Small intestine (tissue), 7 donors: Measurements from ENCODE around the gene CERKL. TPM values are rescaled to one million over a fixed set of nuclear protein-coding genes. Genes with fewer than 3 reads are reported as not detected.

Source experiments
- DNase-seq, 2 donors: peaks; one replicate each; pipeline versions ENCODE4 v3.0.0 to v3.0.0-alpha.2; 2013
- FAIRE-seq: peaks from 2 replicates; lab custom pipeline; 2012; peaks lifted over from hg19 to GRCh38; lab: Jason Lieb, UNC
- H3K27ac ChIP-seq, 3 donors: one replicate each; pipeline ENCODE4 v1.5.1; 2013; ENCODE audit warnings: low read length in 2 of 3, mild to moderate bottlenecking in 2 of 3, control low read depth in 1 of 3, inconsistent platforms in 1 of 3, low read depth in 1 of 3, moderate library complexity in 1 of 3
- H3K27me3 ChIP-seq, 3 donors: one replicate each; pipeline ENCODE4 v1.6.1; 2013; ENCODE audit warnings: low read length in 3 of 3, inconsistent platforms in 1 of 3; ENCODE audit not compliant: control insufficient read depth in 3 of 3, insufficient read depth in 3 of 3
- H3K36me3 ChIP-seq, 3 donors: one replicate each; pipeline ENCODE4 v1.6.1; 2013; ENCODE audit warnings: low read length in 3 of 3, inconsistent platforms in 1 of 3, low read depth in 1 of 3, mild to moderate bottlenecking in 1 of 3, moderate library complexity in 1 of 3; ENCODE audit not compliant: control insufficient read depth in 3 of 3, insufficient read depth in 2 of 3
- H3K4me1 ChIP-seq, 3 donors: one replicate each; pipeline ENCODE4 v1.6.1; 2013; ENCODE audit warnings: low read length in 2 of 3, inconsistent platforms in 1 of 3, low read depth in 1 of 3, mild to moderate bottlenecking in 1 of 3, moderate library complexity in 1 of 3; ENCODE audit not compliant: control insufficient read depth in 3 of 3, insufficient read depth in 2 of 3
- H3K4me3 ChIP-seq, 3 donors: one replicate each; pipeline ENCODE4 v1.5.1; 2013; ENCODE audit warnings: low read length in 3 of 3, control low read depth in 1 of 3, inconsistent platforms in 1 of 3, low read depth in 1 of 3, mild to moderate bottlenecking in 1 of 3, moderate library complexity in 1 of 3
- H3K9me3 ChIP-seq, 2 donors: one replicate each; pipeline ENCODE4 v1.6.1; 2013; ENCODE audit warnings: low read depth in 1 of 2, low read length in 1 of 2; ENCODE audit not compliant: control insufficient read depth in 2 of 2, insufficient read depth in 1 of 2
- WGBS, 3 donors: extraction: QIAGEN DNeasy Blood & Tissue Kit; methylation state at CpG; one replicate each; pipeline ENCODE4 v1.1.7; 2013; 5-methylcytosine and 5-hydroxymethylcytosine counted together
- polyA plus RNA-seq, 4 donors: library from polyadenylated mRNA; stranded (reverse) in 3 of 4; unstranded in 1 of 4; fragments of 200-250 nt in 3 of 4; fragments of 120-200 nt in 1 of 4; gene quantifications; one replicate each; pipeline versions ENCODE4 v1.2.1 to v1.2.3, GENCODE V29; 2013
- donor health status: healthy with polysubstance abuse.
- donor health status: control.
- donor health status: control.
- donor health status: Bipolar disorder and iron deficiency.
- donor health status: healthy.

The CERKL gene
- polyA plus RNA-seq, 4 donors: 1.1 to 7.9 (median 2.2) TPM; not detected in 1

DNA sequence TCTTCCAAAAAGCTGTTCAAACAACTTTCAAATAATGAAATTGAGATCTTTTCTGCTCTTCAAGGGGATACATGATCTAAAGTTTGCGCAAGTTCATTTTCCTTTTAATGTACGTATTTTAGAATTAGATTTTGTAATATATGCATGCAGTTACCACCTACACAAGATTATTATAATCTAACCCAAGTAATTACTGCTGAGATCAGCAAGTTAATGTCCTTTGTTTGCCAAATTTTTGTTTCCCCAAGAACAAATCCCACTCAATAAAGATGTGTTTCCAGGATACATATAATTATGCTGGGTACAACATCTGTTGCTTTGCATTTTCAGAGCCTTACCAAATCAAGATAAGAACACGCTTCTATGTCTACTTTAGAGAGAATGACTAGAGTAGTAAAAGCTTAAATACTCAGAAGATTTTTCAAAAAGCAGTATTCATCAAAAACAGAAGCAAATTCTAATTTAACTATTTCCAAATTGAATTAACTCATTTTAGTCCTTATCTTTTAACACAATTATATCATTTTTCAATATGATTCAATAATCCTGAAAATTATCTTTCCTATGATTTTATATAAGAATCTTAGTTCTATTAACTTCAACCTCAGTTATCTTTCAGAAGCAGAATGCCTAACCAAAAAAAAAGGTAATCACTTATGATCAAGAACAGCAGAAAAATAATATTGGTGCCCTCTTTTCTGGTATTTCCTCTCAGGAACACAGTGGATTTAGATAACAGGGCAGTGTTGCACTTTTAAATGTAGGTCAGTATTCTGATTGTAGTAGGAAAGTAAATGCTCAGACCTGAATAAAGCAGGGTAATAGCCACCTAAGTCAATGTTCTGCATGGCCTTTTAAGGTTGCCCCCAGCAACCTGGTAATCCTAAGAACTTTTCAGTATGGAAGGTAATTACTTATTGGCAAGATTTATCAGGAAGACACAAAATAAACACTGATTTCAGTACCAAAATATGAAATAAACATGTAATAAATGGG is 28.0 kb downstream of the CERKL start:
- FAIRE-seq: no peak
- H3K4me1 ChIP-seq: no peaks in the 10 kb centered on the region
- no peaks in the 10 kb centered on the region for H3K9me3 ChIP-seq
- no peak overlapping the region for H3K27ac ChIP-seq
- no peak overlapping the region for H3K4me3 ChIP-seq
- WGBS, 3 donors: 89 to 94% (median 91%) methylated on average over 3 of the region's 3 CpGs
- H3K36me3 ChIP-seq: no peaks in the 10 kb centered on the region
- DNase-seq: no peak
- no peaks in the 10 kb centered on the region for H3K27me3 ChIP-seq

DNA sequence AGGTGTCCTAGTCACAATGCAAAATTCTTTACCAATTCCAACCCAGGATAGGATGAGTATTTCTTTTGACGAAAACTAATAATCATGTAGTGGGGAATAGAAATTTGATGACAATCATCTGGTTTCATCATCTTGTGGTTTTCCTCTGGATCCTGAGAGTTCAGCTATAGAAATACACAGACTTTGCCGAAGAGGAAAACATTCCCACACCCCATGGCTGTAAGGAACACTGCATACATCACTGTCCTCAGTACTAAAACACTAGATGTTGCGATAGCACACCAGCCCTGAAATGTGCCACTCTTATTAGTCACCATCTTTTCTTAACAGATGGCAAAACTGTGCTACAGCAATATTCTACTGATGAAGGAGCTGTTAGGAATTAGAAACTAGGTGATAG is 29.4 kb downstream of the CERKL start:
- 79 to 94% (median 88%) methylated on average over 3 of the region's 3 CpGs for WGBS, 3 donors
- Histone ChIP-seq H3K27ac (no peak overlapping the region), H3K4me3 (no peak overlapping the region), H3K4me1 (peaks cover 0 to 2% (median 0%) of the 10 kb centered on the region in 3 donors), H3K9me3 (no peaks in the 10 kb centered on the region), H3K27me3 (no peaks in the 10 kb centered on the region), H3K36me3 (no peaks in the 10 kb centered on the region)
- FAIRE-seq: no peak
- no peak for DNase-seq

DNA sequence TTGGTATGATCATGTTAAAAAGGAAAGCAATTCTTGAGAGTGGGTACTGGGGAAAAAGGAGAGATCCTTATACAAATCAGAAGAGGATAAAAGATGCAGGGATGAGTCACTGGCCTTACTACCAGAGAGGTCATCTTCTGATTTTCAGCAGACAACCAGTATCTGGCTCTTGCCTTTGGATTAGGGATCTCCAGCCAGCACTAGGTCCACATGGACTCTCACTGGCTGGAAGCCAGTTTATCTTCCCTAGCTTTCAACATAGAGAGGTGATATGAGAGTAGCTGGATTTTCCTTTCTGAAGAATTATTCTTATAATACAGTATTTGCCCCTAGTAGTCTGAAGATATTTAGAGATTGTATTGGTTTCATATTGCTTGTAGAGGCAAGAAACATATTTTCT is 30.2 kb downstream of the CERKL start:
- H3K4me3 ChIP-seq: no peak overlapping the region
- DNase-seq (peak in 1 of 2 donors; percentile 20), FAIRE-seq (no peak)
- peaks cover 0 to 4% (median 0%) of the 10 kb centered on the region in 3 donors for H3K4me1 ChIP-seq
- H3K27ac ChIP-seq: no peak overlapping the region
- no peaks in the 10 kb centered on the region for H3K9me3 ChIP-seq
- no peaks in the 10 kb centered on the region for H3K36me3 ChIP-seq
- H3K27me3 ChIP-seq: no peaks in the 10 kb centered on the region

DNA sequence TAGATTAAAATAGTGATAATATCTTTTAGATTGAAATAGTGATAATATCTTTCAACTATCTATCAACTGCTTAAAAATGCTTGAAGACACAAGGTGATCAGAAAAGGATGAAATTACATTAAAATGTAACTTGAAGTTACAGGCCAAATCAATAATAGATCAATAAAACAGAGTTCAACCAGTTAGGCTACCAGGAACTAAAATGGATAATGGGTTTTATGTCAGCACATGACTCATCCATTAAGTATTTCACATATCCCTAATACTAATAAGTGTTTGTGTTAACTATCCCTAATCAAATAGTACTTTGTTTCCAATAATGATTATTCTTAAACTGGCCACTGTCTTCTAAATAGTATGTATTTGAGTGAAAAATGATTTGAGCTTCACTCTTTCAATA is 33.7 kb downstream of the CERKL start:
- no peak overlapping the region for H3K27ac ChIP-seq
- no peaks in the 10 kb centered on the region for H3K36me3 ChIP-seq
- no peak overlapping the region for H3K4me3 ChIP-seq
- no peaks in the 10 kb centered on the region for H3K27me3 ChIP-seq
- peak; percentile 36 for FAIRE-seq
- no peaks in the 10 kb centered on the region for H3K9me3 ChIP-seq
- peak in 1 of 2 donors; percentile 53 for DNase-seq
- H3K4me1 ChIP-seq: peaks cover 2 to 12% (median 4%) of the 10 kb centered on the region in 3 donors

DNA sequence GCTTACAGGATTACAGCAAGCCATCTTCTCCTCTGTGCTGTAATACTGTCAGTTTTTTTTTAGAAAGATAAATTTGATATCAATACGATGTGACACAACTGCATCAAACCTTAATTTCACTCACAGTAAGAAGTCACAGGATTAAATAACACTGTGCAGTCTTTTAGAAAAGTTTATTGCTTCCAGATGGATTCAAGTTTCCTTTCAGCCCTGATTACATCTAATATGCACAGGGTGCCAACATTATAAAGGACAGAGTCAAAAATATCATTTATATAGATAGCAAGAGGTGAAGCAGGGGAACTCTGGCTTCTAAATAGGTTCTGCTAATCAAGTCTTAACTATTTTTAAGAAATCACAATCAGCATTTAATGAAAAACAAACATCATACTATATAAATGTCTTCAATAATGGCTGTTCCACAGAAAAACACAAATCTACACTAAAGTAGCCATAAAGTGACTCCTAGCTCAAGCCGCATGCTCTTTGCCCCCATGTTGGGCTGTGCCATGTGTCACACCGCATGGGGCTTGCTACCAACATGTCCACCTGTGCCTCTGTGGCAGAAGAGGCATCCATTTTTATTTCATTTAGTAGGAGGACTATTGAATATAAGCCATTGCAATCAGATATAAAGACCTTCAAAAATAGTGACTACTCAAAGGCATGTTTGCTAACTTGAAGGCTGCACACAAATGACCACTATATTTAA is 35.0 kb downstream of the CERKL start:
- Histone ChIP-seq H3K27me3 (no peaks in the 10 kb centered on the region), H3K4me3 (no peak overlapping the region), H3K9me3 (no peaks in the 10 kb centered on the region), H3K4me1 (peaks cover 2 to 12% (median 4%) of the 10 kb centered on the region in 3 donors), H3K36me3 (no peaks in the 10 kb centered on the region), H3K27ac (no peak overlapping the region)
- DNase-seq (no peak), FAIRE-seq (no peak)
- WGBS, 3 donors: 52 to 73% (median 70%) methylated on average over 3 of the region's 3 CpGs

DNA sequence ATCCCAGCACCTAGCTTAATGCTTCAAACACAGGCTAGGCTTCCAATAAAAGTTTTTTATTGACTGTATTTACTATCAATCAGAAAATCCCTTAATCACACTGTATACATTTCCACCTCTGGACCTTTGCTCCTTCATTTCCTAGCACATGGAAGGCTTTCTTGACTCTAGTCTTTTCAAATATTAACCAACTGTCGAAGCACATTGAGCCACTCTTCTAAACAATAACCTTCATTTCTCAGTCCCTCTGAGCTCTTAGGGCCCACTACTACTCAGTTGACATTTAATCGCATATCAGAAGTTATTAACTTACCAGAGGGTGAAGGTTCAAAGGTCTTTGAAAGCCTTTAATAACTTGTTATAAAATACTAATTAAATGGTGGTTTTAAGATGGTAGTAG is 37.4 kb downstream of the CERKL start:
- Histone ChIP-seq H3K36me3 (no peaks in the 10 kb centered on the region), H3K4me3 (no peak overlapping the region), H3K27ac (peak overlapping the region in 1 of 3 donors; percentile 46), H3K4me1 (peaks cover 2 to 12% (median 4%) of the 10 kb centered on the region in 3 donors), H3K9me3 (no peaks in the 10 kb centered on the region), H3K27me3 (no peaks in the 10 kb centered on the region)
- FAIRE-seq: peak; percentile 93
- DNase-seq: peak; percentile 66 to 93
- 16 to 61% (median 45%) methylated on average over 2 of the region's 2 CpGs for WGBS, 3 donors

DNA sequence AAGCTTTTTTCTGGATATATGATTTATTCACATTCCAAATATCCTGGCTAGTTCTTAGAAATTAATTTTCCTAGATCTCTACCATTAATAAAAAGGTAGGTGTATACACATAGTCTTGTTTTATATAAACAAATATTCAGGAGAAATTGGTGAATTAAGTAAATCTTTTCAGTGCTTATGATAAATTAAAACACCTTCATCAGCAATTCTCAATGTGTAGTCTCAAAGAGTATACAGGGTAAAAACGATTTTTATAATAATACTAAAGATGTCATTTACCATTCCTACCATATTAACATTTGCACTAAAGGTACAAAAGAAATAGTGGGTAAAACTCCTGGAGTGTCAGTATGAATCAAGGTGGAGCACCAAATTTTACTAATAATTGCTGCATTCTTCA is 40.2 kb downstream of the CERKL start:
- Histone ChIP-seq H3K4me1 (peaks cover 0 to 14% (median 2%) of the 10 kb centered on the region in 3 donors), H3K27ac (no peak overlapping the region), H3K4me3 (no peak overlapping the region), H3K36me3 (no peaks in the 10 kb centered on the region), H3K27me3 (no peaks in the 10 kb centered on the region), H3K9me3 (no peaks in the 10 kb centered on the region)
- FAIRE-seq (no peak), DNase-seq (no peak)
- WGBS, 3 donors: 61 to 73% (median 69%) methylated on average over 1 of the region's 1 CpG

DNA sequence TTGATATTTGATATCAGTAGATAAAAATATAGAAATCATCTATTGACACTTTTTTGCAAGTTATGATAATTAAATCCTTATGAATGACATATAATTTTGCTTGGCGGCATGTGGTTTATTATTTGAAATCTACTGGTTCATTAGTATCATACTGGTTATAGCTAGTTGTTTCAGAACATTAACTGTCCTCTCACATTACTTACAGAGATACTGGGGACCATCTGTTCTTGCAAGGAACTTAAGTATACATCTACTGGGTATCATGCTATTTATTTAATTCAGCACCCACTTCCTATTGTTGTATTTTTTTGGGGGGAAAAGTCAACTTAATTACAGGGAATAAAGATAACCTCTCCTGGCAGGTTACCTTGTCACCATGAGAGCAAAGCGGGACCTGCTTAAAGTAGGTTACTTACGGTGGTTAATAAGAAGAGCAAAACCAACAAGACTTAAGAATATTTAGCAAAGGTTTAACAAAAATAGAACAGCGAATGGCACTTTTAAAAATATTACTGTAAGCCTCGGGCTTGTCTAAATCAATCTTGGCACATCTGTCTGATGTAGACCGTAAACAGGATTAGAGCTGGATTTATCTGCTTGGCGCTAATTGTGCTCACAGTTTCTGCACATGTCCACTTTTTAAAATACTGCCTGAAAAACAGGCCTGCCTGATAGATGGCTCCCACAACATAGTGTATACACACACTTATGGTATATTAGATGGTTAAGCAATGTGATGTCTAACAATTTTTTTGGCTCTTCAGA is 41.8 kb downstream of the CERKL start:
- H3K4me3 ChIP-seq: no peak overlapping the region
- no peak for FAIRE-seq
- H3K9me3 ChIP-seq: no peaks in the 10 kb centered on the region
- H3K27ac ChIP-seq: no peak overlapping the region
- H3K4me1 ChIP-seq: peaks cover 0 to 8% (median 0%) of the 10 kb centered on the region in 3 donors
- no peaks in the 10 kb centered on the region for H3K36me3 ChIP-seq
- DNase-seq: no peak
- 65 to 78% (median 71%) methylated on average over 7 of the region's 7 CpGs for WGBS, 3 donors
- H3K27me3 ChIP-seq: no peaks in the 10 kb centered on the region
